NOMO-1 treated with dmso at 0.1 percent for 144 hours (cell line): ENCODE measurements around the gene EPHB1.

Source experiments
- DNase-seq: peaks from one replicate; lab custom pipeline; 2025; ENCODE audit not compliant: unreplicated experiment; lab: John Stamatoyannopoulos, UW

Gene EPHB1

GRCh38 chr3:135148398-135149020, 353.4 kb downstream of the EPHB1 start:
- DNase-seq: no peak

GRCh38 chr3:135149707-135150681, 354.9 kb downstream of the EPHB1 start:
- no peak for DNase-seq

- no peak for DNase-seq
Observed at GRCh38 chr3:135154186-135154585, 359.1 kb downstream of the EPHB1 start.

- peak; percentile 2 for DNase-seq
Observed at GRCh38 chr3:135155228-135155627, 360.2 kb downstream of the EPHB1 start.

GRCh38 chr3:135155791-135156190, 360.7 kb downstream of the EPHB1 start:
- DNase-seq: no peak

GRCh38 chr3:135157045-135157740, 362.1 kb downstream of the EPHB1 start:
- DNase-seq: no peak

GRCh38 chr3:135158520-135158919, 363.5 kb downstream of the EPHB1 start:
- DNase-seq: no peak

GRCh38 chr3:135159681-135160247, 364.7 kb downstream of the EPHB1 start:
- DNase-seq: no peak

- no peak for DNase-seq
Observed at GRCh38 chr3:135161425-135161824, 366.4 kb downstream of the EPHB1 start.

GRCh38 chr3:135163701-135164100, 368.6 kb downstream of the EPHB1 start:
- DNase-seq: no peak

- DNase-seq: no peak
Observed at GRCh38 chr3:135165260-135165659, 370.2 kb downstream of the EPHB1 start.

- DNase-seq: no peak
Observed at GRCh38 chr3:135166266-135166825, 371.3 kb downstream of the EPHB1 start.

GRCh38 chr3:135168822-135169221, 373.8 kb downstream of the EPHB1 start:
- no peak for DNase-seq

GRCh38 chr3:135169651-135170050, 374.6 kb downstream of the EPHB1 start:
- DNase-seq: no peak

GRCh38 chr3:135170732-135171131, 375.7 kb downstream of the EPHB1 start:
- no peak for DNase-seq

- no peak for DNase-seq
Observed at GRCh38 chr3:135172191-135172869, 377.3 kb downstream of the EPHB1 start.

GRCh38 chr3:135175728-135176277, 380.7 kb downstream of the EPHB1 start:
- DNase-seq: no peak

GRCh38 chr3:135176881-135177280, 381.8 kb downstream of the EPHB1 start:
- DNase-seq: no peak

- no peak for DNase-seq
Observed at GRCh38 chr3:135178566-135178965, 383.5 kb downstream of the EPHB1 start.

GRCh38 chr3:135181408-135181807, 386.3 kb downstream of the EPHB1 start:
- no peak for DNase-seq
